ENCODE data around the gene TBC1D22A. TPM values are rescaled to one million over a fixed set of nuclear protein-coding genes. Genes with fewer than 3 reads are reported as not detected.

TBC1D22A gene
- total and polyA plus RNA-seq, 2 experiments from 2014 or later = 15.3 to 19.8 TPM

DNA sequence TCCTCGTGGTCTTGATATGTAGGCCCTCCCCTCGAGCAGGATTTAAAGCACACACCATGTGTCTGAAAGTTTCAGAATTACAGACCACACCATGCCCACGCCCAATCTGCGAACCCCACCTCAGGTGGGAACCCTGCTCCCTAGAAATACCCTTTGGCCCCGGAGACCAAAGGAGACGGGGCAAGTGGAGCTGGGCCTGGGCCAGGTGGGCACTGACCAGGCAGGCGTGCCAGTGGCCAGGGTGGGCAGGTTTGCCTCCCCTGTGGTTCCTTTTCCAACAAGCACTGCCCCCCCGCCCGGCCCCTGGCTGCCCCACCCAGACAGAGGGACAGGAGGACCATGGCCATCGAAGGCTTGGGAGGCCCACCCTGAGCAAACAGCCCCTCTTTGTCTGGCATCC lies 400.4 kb downstream of the TBC1D22A start:
- H3K79me2 ChIP-seq = no peaks in the 10 kb centered on the region
- H2AFZ ChIP-seq = no peak overlapping the region
- H3K4me2 ChIP-seq = no peak overlapping the region
- no peaks in the 10 kb centered on the region for H3K9me2 ChIP-seq (replicated peaks; ENCODE audit: insufficient read depth)
- TF ChIP-seq EZH2phosphoT487 (IDR thresholded peaks at IDR 0.05; ENCODE audit: low read depth, severe bottlenecking, unreplicated experiment) (no peak), EZH2 (IDR thresholded peaks at IDR 0.05; ENCODE audit: borderline replicate concordance) (no peak)
- TF ChIP-seq, protein P1, sequence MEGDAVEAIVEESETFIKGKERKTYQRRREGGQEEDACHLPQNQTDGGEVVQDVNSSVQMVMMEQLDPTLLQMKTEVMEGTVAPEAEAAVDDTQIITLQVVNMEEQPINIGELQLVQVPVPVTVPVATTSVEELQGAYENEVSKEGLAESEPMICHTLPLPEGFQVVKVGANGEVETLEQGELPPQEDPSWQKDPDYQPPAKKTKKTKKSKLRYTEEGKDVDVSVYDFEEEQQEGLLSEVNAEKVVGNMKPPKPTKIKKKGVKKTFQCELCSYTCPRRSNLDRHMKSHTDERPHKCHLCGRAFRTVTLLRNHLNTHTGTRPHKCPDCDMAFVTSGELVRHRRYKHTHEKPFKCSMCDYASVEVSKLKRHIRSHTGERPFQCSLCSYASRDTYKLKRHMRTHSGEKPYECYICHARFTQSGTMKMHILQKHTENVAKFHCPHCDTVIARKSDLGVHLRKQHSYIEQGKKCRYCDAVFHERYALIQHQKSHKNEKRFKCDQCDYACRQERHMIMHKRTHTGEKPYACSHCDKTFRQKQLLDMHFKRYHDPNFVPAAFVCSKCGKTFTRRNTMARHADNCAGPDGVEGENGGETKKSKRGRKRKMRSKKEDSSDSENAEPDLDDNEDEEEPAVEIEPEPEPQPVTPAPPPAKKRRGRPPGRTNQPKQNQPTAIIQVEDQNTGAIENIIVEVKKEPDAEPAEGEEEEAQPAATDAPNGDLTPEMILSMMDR (IDR thresholded peaks at IDR 0.05; ENCODE audit: poor library complexity) = no peak
- H3K27ac ChIP-seq = no peak overlapping the region
- no peaks in the 10 kb centered on the region for H4K20me1 ChIP-seq (ENCODE audit: insufficient read depth, poor library complexity, severe bottlenecking)
- H3K4me3 ChIP-seq = no peak overlapping the region
- WGBS (ENCODE audit: low lambda C conversion rate, missing lambda C conversion rate) = 87% methylated on average over 10 of the region's 10 CpGs
- H3K4me1 ChIP-seq (ENCODE audit: insufficient read depth) = no peaks in the 10 kb centered on the region
- H3K9me3 ChIP-seq (ENCODE audit: low read depth) = no peaks in the 10 kb centered on the region
- no peaks in the 10 kb centered on the region for H3K27me3 ChIP-seq
- H3K36me3 ChIP-seq (replicated peaks; ENCODE audit: insufficient read depth, low read depth) = no peaks in the 10 kb centered on the region
- no peak for DNase-seq (ENCODE audit: low spot score)

DNA sequence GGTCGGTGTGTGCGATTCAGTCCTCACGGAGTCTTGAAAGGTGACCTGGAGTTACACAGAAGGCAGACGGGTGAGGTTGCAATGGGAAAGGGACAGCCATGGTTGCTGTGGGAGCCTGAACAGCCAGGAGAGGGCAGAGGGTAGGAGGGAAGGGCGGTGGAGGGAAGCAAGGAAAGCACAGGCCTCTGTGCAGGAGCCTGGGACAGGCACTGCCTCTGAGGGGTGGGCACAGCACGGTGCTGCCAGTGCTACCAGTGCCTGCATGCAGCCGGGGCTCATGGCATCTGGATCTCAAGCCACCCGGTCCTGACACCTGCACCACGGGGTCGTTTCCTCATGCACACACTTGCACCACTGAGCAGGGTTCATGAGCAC lies 401.0 kb downstream of the TBC1D22A start:
- H3K4me3 ChIP-seq = no peak overlapping the region
- H3K36me3 ChIP-seq (replicated peaks; ENCODE audit: insufficient read depth, low read depth) = no peaks in the 10 kb centered on the region
- H3K9me2 ChIP-seq (replicated peaks; ENCODE audit: insufficient read depth) = no peaks in the 10 kb centered on the region
- DNase-seq (ENCODE audit: low spot score) = no peak
- H3K4me1 ChIP-seq (ENCODE audit: insufficient read depth) = no peaks in the 10 kb centered on the region
- H3K4me2 ChIP-seq = no peak overlapping the region
- H3K27me3 ChIP-seq = no peaks in the 10 kb centered on the region
- WGBS (ENCODE audit: low lambda C conversion rate, missing lambda C conversion rate) = 95% methylated on average over 10 of the region's 10 CpGs
- H4K20me1 ChIP-seq (ENCODE audit: insufficient read depth, poor library complexity, severe bottlenecking) = no peaks in the 10 kb centered on the region
- no peak for TF ChIP-seq EZH2 (IDR thresholded peaks at IDR 0.05; ENCODE audit: borderline replicate concordance)
- TF ChIP-seq EZH2phosphoT487 (IDR thresholded peaks at IDR 0.05; ENCODE audit: low read depth, severe bottlenecking, unreplicated experiment) = no peak
- TF ChIP-seq, protein P1 (IDR thresholded peaks at IDR 0.05; ENCODE audit: poor library complexity) = no peak
- no peaks in the 10 kb centered on the region for H3K79me2 ChIP-seq
- no peak overlapping the region for H3K27ac ChIP-seq
- H2AFZ ChIP-seq = no peak overlapping the region
- H3K9me3 ChIP-seq (ENCODE audit: low read depth) = no peaks in the 10 kb centered on the region

DNA sequence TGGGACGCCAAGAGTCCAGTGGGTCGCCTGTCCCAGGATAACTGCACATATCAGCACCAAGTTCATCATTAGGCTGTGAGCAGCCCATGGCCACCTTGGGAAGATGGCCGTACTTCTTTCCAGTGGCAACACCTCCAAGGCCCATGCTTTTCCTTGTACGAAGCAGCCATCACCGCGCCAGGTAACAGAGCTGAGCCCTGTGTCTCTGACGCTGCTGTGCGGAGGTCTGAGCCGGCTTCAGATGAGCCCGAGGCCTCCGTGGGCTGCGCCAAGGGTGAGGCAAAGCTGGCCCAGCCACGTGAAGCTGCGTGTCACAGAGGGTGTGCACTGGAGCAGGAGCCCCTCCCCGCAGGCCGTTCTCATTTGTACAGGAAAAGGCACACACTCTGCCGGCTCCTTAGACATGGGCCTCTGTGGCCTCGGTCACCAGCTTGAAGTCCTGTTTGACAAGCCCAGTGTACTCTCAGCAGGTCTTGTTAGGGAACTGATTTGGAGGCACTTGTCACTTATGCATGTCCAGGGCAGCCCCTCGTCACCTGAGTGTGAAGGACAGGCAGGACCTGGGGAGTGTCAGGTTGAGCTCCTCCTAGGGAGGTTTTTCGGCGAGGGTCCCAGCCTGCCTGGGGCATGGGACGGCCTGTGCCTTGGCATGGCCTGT lies 401.5 kb downstream of the TBC1D22A start:
- H3K4me2 ChIP-seq = no peak overlapping the region
- H3K4me3 ChIP-seq = no peak overlapping the region
- no peaks in the 10 kb centered on the region for H3K36me3 ChIP-seq (replicated peaks; ENCODE audit: insufficient read depth, low read depth)
- H3K27me3 ChIP-seq = no peaks in the 10 kb centered on the region
- no peaks in the 10 kb centered on the region for H4K20me1 ChIP-seq (ENCODE audit: insufficient read depth, poor library complexity, severe bottlenecking)
- H3K4me1 ChIP-seq (ENCODE audit: insufficient read depth) = no peaks in the 10 kb centered on the region
- no peaks in the 10 kb centered on the region for H3K79me2 ChIP-seq
- no peak for DNase-seq (ENCODE audit: low spot score)
- H3K27ac ChIP-seq = no peak overlapping the region
- no peaks in the 10 kb centered on the region for H3K9me3 ChIP-seq (ENCODE audit: low read depth)
- no peak overlapping the region for H2AFZ ChIP-seq
- 91% methylated on average over 22 of the region's 22 CpGs for WGBS (ENCODE audit: low lambda C conversion rate, missing lambda C conversion rate)
- TF ChIP-seq, protein P1 (IDR thresholded peaks at IDR 0.05; ENCODE audit: poor library complexity) = no peak
- no peak for TF ChIP-seq EZH2phosphoT487 (IDR thresholded peaks at IDR 0.05; ENCODE audit: low read depth, severe bottlenecking, unreplicated experiment)
- TF ChIP-seq EZH2 (IDR thresholded peaks at IDR 0.05; ENCODE audit: borderline replicate concordance) = no peak
- no peaks in the 10 kb centered on the region for H3K9me2 ChIP-seq (replicated peaks; ENCODE audit: insufficient read depth)
